A673 (cell line): Measurements from ENCODE around the gene SMIM13. TPM values are rescaled to one million over a fixed set of nuclear protein-coding genes. Genes with fewer than 3 reads are reported as not detected.

Source experiments
- Bru-seq: library from RNA; stranded (reverse); fragments of 400-500 nt; gene quantifications from one replicate; lab custom pipeline; 2021; lab: Mats Ljungman, UMichigan
- BruChase-seq, 2 experiments: library from RNA; stranded (reverse); fragments of 400-500 nt; gene quantifications; one replicate each; lab custom pipeline; 2021; lab: Mats Ljungman, UMichigan
- BruUV-seq: library from RNA; stranded (reverse); fragments of 400-500 nt; replicated peaks from 2 replicates; lab custom pipeline; 2021; lab: Mats Ljungman, UMichigan
- CTCF ChIA-PET: fragments of 300-600 bp; sonication (Branson Sonifier 250); formaldehyde crosslinking; loops from one replicate; lab custom pipeline; 2022; ENCODE audit warnings: antibody characterized with exemption; lab: Charles Lee
- POLR2A ChIA-PET: fragments of 300-600 bp; sonication (Branson Sonifier 250); formaldehyde crosslinking; loops from one replicate; lab custom pipeline; 2022; ENCODE audit warnings: antibody characterized with exemption; ENCODE audit not compliant: low non-redundant PET; lab: Charles Lee
- DNase-seq: peaks from one replicate; pipeline ENCODE4 v3.0.0-alpha.2; 2015; ENCODE audit warnings: low spot score
- H3K27ac ChIP-seq: fragments of 200-600 bp; sonication (generic); 2 replicates; pipeline ENCODE4 v1.5.1; 2016; ENCODE audit warnings: mixed run types, low read depth, mild to moderate bottlenecking, mixed read lengths, antibody characterized with exemption, low read length; ENCODE audit not compliant: poor library complexity, severe bottlenecking
- H3K27me3 ChIP-seq: fragments of 200-600 bp; sonication (generic); replicated peaks from 2 replicates; pipeline ENCODE4 v1.6.1; 2017; ENCODE audit warnings: mixed run types, low read depth, mild to moderate bottlenecking, mixed read lengths, antibody characterized with exemption, low read length; ENCODE audit not compliant: insufficient read depth, poor library complexity
- H3K36me3 ChIP-seq: fragments of 200-600 bp; sonication (generic); 2 replicates; pipeline ENCODE4 v1.6.1; 2016; ENCODE audit warnings: mixed run types, mild to moderate bottlenecking, mixed read lengths, antibody characterized with exemption, low read length; ENCODE audit not compliant: insufficient read depth, poor library complexity, severe bottlenecking
- H3K4me1 ChIP-seq: fragments of 200-600 bp; sonication (generic); 2 replicates; pipeline ENCODE4 v1.6.1; 2017; ENCODE audit warnings: mixed run types, mild to moderate bottlenecking, mixed read lengths, antibody characterized with exemption, low read length; ENCODE audit not compliant: insufficient read depth, poor library complexity, severe bottlenecking
- H3K4me3 ChIP-seq: fragments of 200-600 bp; sonication (generic); 2 replicates; pipeline ENCODE4 v1.5.1; 2016; ENCODE audit warnings: low read depth, mixed run types, mild to moderate bottlenecking, mixed read lengths, low read length; ENCODE audit not compliant: poor library complexity, severe bottlenecking
- H3K9me3 ChIP-seq: fragments of 200-600 bp; sonication (generic); 2 replicates; pipeline ENCODE4 v1.6.1; 2016; ENCODE audit warnings: mixed run types, low read depth, mild to moderate bottlenecking, mixed read lengths, antibody characterized with exemption, low read length; ENCODE audit not compliant: poor library complexity, severe bottlenecking
- CTCF ChIP-seq: fragments of 300-800, 200-600 bp; sonication (generic); conservative IDR thresholded peaks from 2 replicates; pipeline ENCODE4 v1.5.1; 2017; ENCODE audit warnings: low read depth, mild to moderate bottlenecking, antibody characterized with exemption, low read length, moderate library complexity, mixed read lengths
- EZH2 ChIP-seq: fragments of 200-600 bp; sonication (generic); IDR thresholded peaks from 2 replicates; pipeline ENCODE4 v1.6.1; 2017; ENCODE audit warnings: borderline replicate concordance, low read depth, mild to moderate bottlenecking, mixed read lengths, antibody characterized with exemption, low read length; ENCODE audit not compliant: poor library complexity, severe bottlenecking
- intact Hi-C: fragments of 100-400 bp; cut with micrococcal nuclease; formaldehyde crosslinking; loops from one replicate; pipeline ENCODE4 v1.10.0; 2022; ENCODE audit not compliant: unreplicated experiment
- long read RNA-seq: library from polyadenylated mRNA; stranded (forward); transcript quantifications from one replicate; pipeline ENCODE4 v2.0.0, GENCODE V29; 2022
- total RNA-seq: library from RNA; stranded (reverse); gene quantifications from 2 replicates; pipeline ENCODE4 v1.2.3, GENCODE V29; 2021

The SMIM13 gene
- total RNA-seq: 16.8 and 18.9 TPM in 2 replicates
- Bru-seq, nascent RNA: percentile 83 among the genes with signal in this experiment
- percentile 88 among the genes with signal in this experiment for BruChase-seq, experiment 1, labeled RNA remaining after a 2-hour chase
- percentile 84 among the genes with signal in this experiment for BruChase-seq, experiment 2, labeled RNA remaining after a 6-hour chase
- long read RNA-seq, full-length matches to known transcripts: 25 of 28 reads
- long read RNA-seq, partial matches to known transcripts: 0 of 28 reads
- long read RNA-seq, other reads (novel, unspliced or antisense): 3 of 28 reads

GRCh38 chr6:11093626-11094410 lies at the start of gene SMIM13:
SMIM13 (plus strand) TSS chr6:11093834; CDS start chr6:11094314, 480 bp downstream.
- CTCF ChIA-PET: interaction anchor here (1.0 kb wide), 1 partner anchor 220 kb away, joined by 3 read pairs; no protein-coding TSS in a partner anchor
- no TSS peak for BruUV-seq
- intact Hi-C loops: loop anchor here (1.0 kb wide), 1 partner anchor 402 kb away; no protein-coding TSS in a partner anchor

DNA sequence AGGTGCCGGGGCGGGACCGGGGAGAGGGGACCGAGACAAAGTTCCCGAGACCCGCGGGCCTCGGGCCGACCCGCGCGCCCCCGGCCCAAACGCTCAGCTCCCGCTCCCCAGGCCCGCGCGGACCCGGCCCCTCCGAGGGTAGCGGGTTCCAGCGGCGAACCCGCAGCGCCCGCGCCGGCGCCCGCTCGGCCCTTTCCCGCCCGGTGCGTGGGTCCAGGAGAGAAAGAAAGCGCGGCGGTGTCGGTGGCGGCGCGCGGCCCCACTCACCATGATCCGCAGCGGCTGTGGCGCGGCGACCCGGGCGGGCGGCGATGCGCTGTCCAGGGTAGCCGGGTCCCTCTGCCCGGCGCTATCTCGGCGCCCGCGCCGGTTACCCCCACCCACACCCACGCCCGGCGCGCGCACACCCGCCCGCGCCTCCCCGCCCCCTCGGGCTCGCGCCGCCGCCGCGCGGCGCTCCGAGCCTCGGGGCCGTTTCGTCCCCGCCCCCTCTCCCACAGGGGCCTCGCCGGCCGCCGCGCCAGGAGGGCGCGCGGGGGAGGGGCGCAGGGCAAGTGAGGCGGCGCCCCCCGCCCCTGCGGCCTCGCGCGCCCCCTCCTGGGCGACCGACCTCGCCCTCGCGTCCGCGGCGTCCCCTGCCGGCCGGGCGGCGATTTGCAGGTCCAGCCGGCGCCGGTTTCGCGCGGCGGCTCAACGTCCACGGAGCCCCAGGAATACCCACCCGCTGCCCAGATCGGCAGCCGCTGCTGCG lies 49.5 kb upstream of the SMIM13 start, which contains the start of gene ELOVL2:
Gene ELOVL2, minus strand, starts transcription at position 345 of the 751 bp plus-strand sequence. Its CDS starts 75 bp downstream, at position 270.
- ChIA-PET CTCF (interaction anchor here (0.7 kb wide), 1 partner anchor 10 kb away, joined by 18 read pairs; no protein-coding TSS in a partner anchor), POLR2A (no interaction called here)
- Histone ChIP-seq H3K27ac (peak within 1 kb of the TSS; percentile 58), H3K27me3 (peaks cover 2% of the 10 kb centered on the region), H3K36me3 (no peaks in the 10 kb centered on the region), H3K9me3 (no peaks in the 10 kb centered on the region), H3K4me1 (peaks cover 8% of the 10 kb centered on the region), H3K4me3 (peak within 1 kb of the TSS; percentile 82)
- DNase-seq: peak; percentile 65
- TF ChIP-seq CTCF (peak; percentile 72), EZH2 (no peak)
- intact Hi-C loops: no loop called here
- no TSS peak for BruUV-seq

More at GRCh38 chr6:11093626-11094410, at the start of gene SMIM13:
- TF ChIP-seq CTCF (peak; percentile 42), EZH2 (no peak)
- H3K9me3 ChIP-seq: no peaks in the 10 kb centered on the region
- peak within 1 kb of the TSS; percentile 94 for H3K27ac ChIP-seq
- peak within 1 kb of the TSS; percentile 84 for H3K4me3 ChIP-seq
- H3K27me3 ChIP-seq: no peaks in the 10 kb centered on the region
- H3K36me3 ChIP-seq: no peaks in the 10 kb centered on the region
- H3K4me1 ChIP-seq: peaks cover 19% of the 10 kb centered on the region
- peak; percentile 99 for DNase-seq
- POLR2A ChIA-PET: no interaction called here

GRCh38 chr6:11044712-11045167 lies 48.9 kb upstream of the SMIM13 start:
- POLR2A ChIA-PET: no interaction called here
- no peak overlapping the region for H3K27ac ChIP-seq
- H3K27me3 ChIP-seq: peaks cover 2% of the 10 kb centered on the region
- no peaks in the 10 kb centered on the region for H3K9me3 ChIP-seq
- TF ChIP-seq EZH2 (no peak), CTCF (no peak)
- peaks cover 5% of the 10 kb centered on the region for H3K4me1 ChIP-seq
- CTCF ChIA-PET: interaction anchor here (0.7 kb wide), 1 partner anchor 11 kb away, joined by 18 read pairs; no protein-coding TSS in a partner anchor
- DNase-seq: no peak
- no peaks in the 10 kb centered on the region for H3K36me3 ChIP-seq
- peak overlapping the region; percentile 82 for H3K4me3 ChIP-seq
- BruUV-seq: no TSS peak
- intact Hi-C loops: no loop called here
